Raji (cell line): ENCODE measurements around the gene GPR68.

ENCODE experiments used
- POLR2A ChIP-seq: IDR thresholded peaks from 2 replicates; pipeline ENCODE4 v1.6.1; 2011; ENCODE audit warnings: low read depth, low read length, control low read depth; ENCODE audit not compliant: insufficient read depth

GPR68 gene

GRCh38 chr14:91230397-91231035 is 14.0 kb downstream of the GPR68 start:
- TF ChIP-seq POLR2A = no peak

GRCh38 chr14:91229743-91230200 is 14.7 kb downstream of the GPR68 start:
- TF ChIP-seq POLR2A = no peak

GRCh38 chr14:91229005-91229382 is 15.5 kb downstream of the GPR68 start:
- TF ChIP-seq POLR2A = no peak

GRCh38 chr14:91228112-91229004 is 16.1 kb downstream of the GPR68 start:
- TF ChIP-seq POLR2A = no peak

- no peak for TF ChIP-seq POLR2A
These were observed 17.3 kb downstream of the GPR68 start for GRCh38 chr14:91227183-91227628.

GRCh38 chr14:91225025-91225424 is 19.5 kb downstream of the GPR68 start:
- no peak for TF ChIP-seq POLR2A

GRCh38 chr14:91223028-91223783 is 21.3 kb downstream of the GPR68 start:
- TF ChIP-seq POLR2A = no peak

- no peak for TF ChIP-seq POLR2A
These were observed 23.2 kb downstream of the GPR68 start for GRCh38 chr14:91221270-91221669.

- no peak for TF ChIP-seq POLR2A
These were observed 23.9 kb downstream of the GPR68 start for GRCh38 chr14:91220581-91221000.

- no peak for TF ChIP-seq POLR2A
These were observed 24.8 kb downstream of the GPR68 start for GRCh38 chr14:91219517-91220389.

GRCh38 chr14:91218014-91218413 is 26.5 kb downstream of the GPR68 start:
- no peak for TF ChIP-seq POLR2A

GRCh38 chr14:91216731-91217226 is 27.7 kb downstream of the GPR68 start:
- no peak for TF ChIP-seq POLR2A

GRCh38 chr14:91215381-91215780 is 29.1 kb downstream of the GPR68 start:
- TF ChIP-seq POLR2A = no peak

GRCh38 chr14:91214306-91214705 is 30.2 kb downstream of the GPR68 start:
- no peak for TF ChIP-seq POLR2A
